ENCODE measurements around the gene EBF4. TPM values are rescaled to one million over a fixed set of nuclear protein-coding genes. Genes with fewer than 3 reads are reported as not detected.

Gene EBF4
- total and polyA plus RNA-seq, 2 of the 8 experiments (the other 6 are each of a cell fraction or from before 2014, with no cell fraction given): 1.2 to 2.9 TPM

DNA sequence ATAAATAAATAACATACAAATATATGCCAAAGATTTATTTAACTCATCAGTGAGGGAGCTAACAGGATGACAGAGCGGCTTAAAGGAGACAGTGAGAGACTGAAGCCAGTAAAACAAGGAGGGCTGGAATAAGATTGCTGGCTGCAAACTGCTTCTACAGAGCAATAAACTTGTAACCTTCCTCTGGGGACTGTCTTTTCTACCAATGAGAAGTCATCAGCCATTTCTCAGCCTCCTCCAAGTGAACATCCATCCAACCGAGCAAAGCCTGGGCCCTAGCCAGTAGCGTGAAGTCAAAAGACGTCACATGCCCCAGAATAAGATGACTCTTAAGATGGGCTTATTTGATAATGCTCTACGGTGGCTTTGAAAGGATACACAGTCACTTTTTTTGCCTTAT lies 65.4 kb downstream of the EBF4 start:
- Histone ChIP-seq H4K5ac (ENCODE audit: insufficient read length, low read depth, low read length) (no peak overlapping the region), H3K18ac (ENCODE audit: extremely low read depth, low read length) (no peak overlapping the region), H4K8ac (ENCODE audit: extremely low read depth, insufficient read depth, low read length) (no peak overlapping the region), H4K20me1 (replicated peaks in 1 of 2; ENCODE audit: control insufficient read depth in 1 of 2, insufficient read depth in 2 of 2, low read length in 2 of 2) (peaks cover 0 to 2% of the 10 kb centered on the region in 2 experiments), H3K56ac (replicated peaks; ENCODE audit: insufficient read length, low read depth, low read length) (no peak overlapping the region), H3K4me1 (replicated peaks in 1 of 4; ENCODE audit: control insufficient read depth in 3 of 4, insufficient read depth in 4 of 4, low read length in 3 of 4) (peaks cover 2 to 18% (median 9%) of the 10 kb centered on the region in 4 experiments), H2BK12ac (ENCODE audit: low read depth, low read length) (no peak overlapping the region), H3K27ac (ENCODE audit: low read depth, low read length) (no peak overlapping the region), H3K4me2 (ENCODE audit: insufficient read depth in 1 of 2, low read depth in 2 of 2, low read length in 2 of 2) (no peak overlapping the region), H2BK20ac (ENCODE audit: low read length) (no peak overlapping the region), H3K23me2 (ENCODE audit: low read depth, low read length) (0 out of 2 replicates have a peak, but pooled peaks cover 3% of the 10 kb centered on the region), H3K36me3 (ENCODE audit: control insufficient read depth in 2 of 4, insufficient read depth in 4 of 4, low read length in 3 of 4) (no peaks in the 10 kb centered on the region), H3K9ac (replicated peaks in 1 of 4; ENCODE audit: extremely low read depth in 1 of 4, low read depth in 3 of 4, low read length in 3 of 4) (no peak overlapping the region), H2BK120ac (replicated peaks; ENCODE audit: low read depth, low read length) (no peak overlapping the region), H3K79me2 (ENCODE audit: control insufficient read depth in 1 of 2, insufficient read depth in 2 of 2, low read length in 2 of 2) (no peaks in the 10 kb centered on the region), H2AK5ac (ENCODE audit: low read depth, low read length) (no peak overlapping the region), H3K4ac (replicated peaks; ENCODE audit: insufficient read length, low read depth, low read length) (no peak overlapping the region), H3K23ac (ENCODE audit: insufficient read length) (no peak overlapping the region), H2BK15ac (ENCODE audit: low read length) (no peak overlapping the region), H3K27me3 (replicated peaks in 1 of 4; ENCODE audit: control insufficient read depth in 3 of 4, extremely low read depth in 1 of 4, insufficient read depth in 3 of 4, low read length in 3 of 4) (peaks cover 0 to 15% (median 13%) of the 10 kb centered on the region in 4 experiments; a peak in 5 of 7 replicates), H3K14ac (ENCODE audit: insufficient read length) (no peak overlapping the region), H4K91ac (replicated peaks; ENCODE audit: insufficient read length, low read length) (no peak overlapping the region), H3K9me3 (ENCODE audit: insufficient read depth in 2 of 2, low read depth in 1 of 2, low read length in 1 of 2) (no peaks in the 10 kb centered on the region), H3K4me3 (ENCODE audit: extremely low read depth in 1 of 4, insufficient read depth in 2 of 4, low read depth in 3 of 4, low read length in 4 of 4) (no peak overlapping the region), H2BK5ac (ENCODE audit: low read depth, low read length) (no peak overlapping the region), H3K79me1 (ENCODE audit: low read depth, low read length) (no peaks in the 10 kb centered on the region), H2AFZ (ENCODE audit: low read length) (no peak overlapping the region)
- no peak for DNase-seq (ENCODE audit: low read depth in 1 of 2, low spot score in 2 of 2)
- no peak for FAIRE-seq
- WGBS, 2 experiments (ENCODE audit: extremely low coverage in 1 of 2, insufficient coverage in 1 of 2, insufficient read length in 1 of 2, insufficient replicate concordance in 2 of 2, low coverage in 1 of 2, low lambda C conversion rate in 2 of 2, missing lambda C conversion rate in 1 of 2): 92% methylated on average over 5 of the region's 5 CpGs; no CpG with 5 or more reads in 1 of the 2 experiments
- POLR2A ChIA-PET (ENCODE audit: partially characterized antibody): interaction anchor here (0.6 to 1.7 kb wide), 2 partner anchors 14 to 32 kb away, joined by 3 to 5 read pairs; no protein-coding TSS in a partner anchor
- CTCF ChIA-PET (ENCODE audit: partially characterized antibody): interaction anchor here (0.8 to 6.9 kb wide), 6 partner anchors 19 to 243 kb away, joined by 3 to 94 read pairs (median 7); no protein-coding TSS in a partner anchor
- no peak for TF ChIP-seq TBP (IDR thresholded peaks at IDR 0.05; ENCODE audit: low read depth, low read length)
- TF ChIP-seq POU5F1 (IDR thresholded peaks at IDR 0.05; ENCODE audit: low read depth, low read length): no peak
- TF ChIP-seq, protein P1, sequence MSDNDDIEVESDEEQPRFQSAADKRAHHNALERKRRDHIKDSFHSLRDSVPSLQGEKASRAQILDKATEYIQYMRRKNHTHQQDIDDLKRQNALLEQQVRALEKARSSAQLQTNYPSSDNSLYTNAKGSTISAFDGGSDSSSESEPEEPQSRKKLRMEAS (IDR thresholded peaks at IDR 0.05): no peak
- TF ChIP-seq, protein P2, sequence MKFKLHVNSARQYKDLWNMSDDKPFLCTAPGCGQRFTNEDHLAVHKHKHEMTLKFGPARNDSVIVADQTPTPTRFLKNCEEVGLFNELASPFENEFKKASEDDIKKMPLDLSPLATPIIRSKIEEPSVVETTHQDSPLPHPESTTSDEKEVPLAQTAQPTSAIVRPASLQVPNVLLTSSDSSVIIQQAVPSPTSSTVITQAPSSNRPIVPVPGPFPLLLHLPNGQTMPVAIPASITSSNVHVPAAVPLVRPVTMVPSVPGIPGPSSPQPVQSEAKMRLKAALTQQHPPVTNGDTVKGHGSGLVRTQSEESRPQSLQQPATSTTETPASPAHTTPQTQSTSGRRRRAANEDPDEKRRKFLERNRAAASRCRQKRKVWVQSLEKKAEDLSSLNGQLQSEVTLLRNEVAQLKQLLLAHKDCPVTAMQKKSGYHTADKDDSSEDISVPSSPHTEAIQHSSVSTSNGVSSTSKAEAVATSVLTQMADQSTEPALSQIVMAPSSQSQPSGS (IDR thresholded peaks at IDR 0.05; ENCODE audit: low read length): no peak
- no peak for TF ChIP-seq PHF8 (conservative IDR thresholded peaks at IDR 0.05; ENCODE audit: low read depth, low read length)

Data from H1 (cell line).